Stimulated activated CD8-positive, alpha-beta memory T cell treated with anti-CD3 and anti-CD28 coated beads, Interleukin-2, amount 100 ng/mL, for 48 hours (primary cell): ENCODE measurements around the gene IL2RG.

Source experiments
- DNase-seq, 2 donors: peaks; one replicate each; pipeline ENCODE4 v3.0.0-alpha.2; 2020; ENCODE audit warnings: low read depth in 2 of 2

IL2RG gene

DNA sequence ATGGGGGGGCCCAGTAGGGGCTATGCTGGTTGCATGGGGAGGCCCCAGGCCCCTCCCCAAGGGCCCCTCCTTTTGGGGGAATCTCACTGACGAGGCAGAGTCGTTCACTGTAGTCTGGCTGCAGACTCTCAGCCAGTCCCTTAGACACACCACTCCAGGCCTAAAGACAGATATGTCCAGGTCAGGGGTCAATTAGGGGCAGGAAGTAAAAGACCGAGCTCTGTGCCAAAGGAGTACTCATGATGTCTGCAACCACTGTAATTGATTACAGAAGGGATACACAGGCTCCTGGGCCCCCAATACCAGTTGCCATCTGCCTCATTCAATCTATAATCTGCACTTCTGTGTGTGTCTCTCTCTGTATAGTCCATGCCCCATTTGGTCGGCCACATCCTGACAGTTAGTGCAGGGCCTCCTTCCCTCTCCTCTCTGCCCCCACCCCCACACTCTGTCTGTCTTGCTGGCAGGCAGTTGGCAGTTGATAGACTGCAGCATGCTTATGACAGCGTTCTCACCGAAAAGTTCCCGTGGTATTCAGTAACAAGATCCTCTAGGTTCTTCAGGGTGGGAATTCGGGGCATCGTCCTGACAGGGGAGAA is 3.5 kb downstream of the IL2RG start:
- no peak for DNase-seq

DNA sequence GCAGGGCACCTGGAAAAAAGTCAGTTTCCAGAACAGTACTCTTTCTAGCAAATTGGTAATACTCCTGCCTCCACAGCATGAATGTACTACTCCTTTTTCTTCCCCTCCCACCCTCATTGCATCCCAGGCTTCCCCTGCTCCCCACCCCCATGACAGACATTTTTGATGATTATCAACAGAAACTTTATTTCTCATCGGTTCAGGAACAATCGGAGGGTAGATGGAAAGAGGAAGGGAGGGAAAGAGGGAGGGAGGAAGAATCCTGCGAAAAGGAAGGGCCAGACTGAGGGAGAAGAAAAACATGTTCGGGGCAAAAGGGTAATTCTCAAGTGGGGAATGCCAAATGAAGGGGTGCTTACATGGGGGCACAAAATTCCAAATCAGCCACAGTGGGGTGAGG is 4.1 kb downstream of the IL2RG start:
- DNase-seq, result no peak

DNA sequence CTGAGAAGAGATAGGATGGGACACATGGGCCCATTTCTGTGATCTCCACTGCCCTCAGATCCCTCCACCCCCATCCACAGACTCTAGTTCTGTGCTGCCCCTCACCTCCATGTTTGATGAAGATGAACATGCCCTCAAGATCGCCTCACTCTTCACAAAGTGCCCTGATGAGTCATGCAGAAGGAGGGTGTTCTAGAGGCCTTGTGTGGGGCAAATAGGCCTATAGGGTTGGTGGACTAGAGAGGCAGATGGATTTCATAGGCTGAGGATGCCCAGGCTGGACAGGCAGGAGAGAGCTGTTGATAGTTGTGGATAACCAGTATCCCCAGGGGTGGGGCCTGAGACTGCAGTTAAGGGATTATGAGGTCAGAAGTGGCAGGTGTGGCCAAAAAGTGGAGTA is 5.0 kb downstream of the IL2RG start, which contains the start of gene CXorf65:
Gene CXorf65, minus strand, starts transcription at position 314 of the 400 bp plus-strand sequence. Its CDS starts 184 bp downstream, at position 130.
- no peak for DNase-seq

DNA sequence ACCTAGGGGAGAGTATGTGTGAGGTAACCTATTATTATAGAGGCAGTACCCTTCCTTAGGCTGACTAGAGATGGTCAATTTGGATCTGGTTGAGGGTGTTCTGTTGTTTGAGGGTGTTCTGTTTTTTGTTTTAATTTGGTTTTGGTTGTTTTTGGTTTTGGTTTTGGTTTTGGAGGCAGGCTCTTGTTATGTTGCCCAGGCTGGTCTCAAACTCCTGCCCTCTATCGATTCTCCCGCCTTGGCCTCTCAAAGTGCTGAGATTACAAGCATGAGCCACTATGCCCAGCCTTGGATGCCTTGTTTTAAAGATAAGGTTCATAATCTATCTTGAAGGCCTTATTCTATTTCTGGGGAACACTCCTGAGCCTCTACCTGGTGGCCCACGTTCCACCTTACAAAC is 5.7 kb downstream of the IL2RG start:
- no peak for DNase-seq

DNA sequence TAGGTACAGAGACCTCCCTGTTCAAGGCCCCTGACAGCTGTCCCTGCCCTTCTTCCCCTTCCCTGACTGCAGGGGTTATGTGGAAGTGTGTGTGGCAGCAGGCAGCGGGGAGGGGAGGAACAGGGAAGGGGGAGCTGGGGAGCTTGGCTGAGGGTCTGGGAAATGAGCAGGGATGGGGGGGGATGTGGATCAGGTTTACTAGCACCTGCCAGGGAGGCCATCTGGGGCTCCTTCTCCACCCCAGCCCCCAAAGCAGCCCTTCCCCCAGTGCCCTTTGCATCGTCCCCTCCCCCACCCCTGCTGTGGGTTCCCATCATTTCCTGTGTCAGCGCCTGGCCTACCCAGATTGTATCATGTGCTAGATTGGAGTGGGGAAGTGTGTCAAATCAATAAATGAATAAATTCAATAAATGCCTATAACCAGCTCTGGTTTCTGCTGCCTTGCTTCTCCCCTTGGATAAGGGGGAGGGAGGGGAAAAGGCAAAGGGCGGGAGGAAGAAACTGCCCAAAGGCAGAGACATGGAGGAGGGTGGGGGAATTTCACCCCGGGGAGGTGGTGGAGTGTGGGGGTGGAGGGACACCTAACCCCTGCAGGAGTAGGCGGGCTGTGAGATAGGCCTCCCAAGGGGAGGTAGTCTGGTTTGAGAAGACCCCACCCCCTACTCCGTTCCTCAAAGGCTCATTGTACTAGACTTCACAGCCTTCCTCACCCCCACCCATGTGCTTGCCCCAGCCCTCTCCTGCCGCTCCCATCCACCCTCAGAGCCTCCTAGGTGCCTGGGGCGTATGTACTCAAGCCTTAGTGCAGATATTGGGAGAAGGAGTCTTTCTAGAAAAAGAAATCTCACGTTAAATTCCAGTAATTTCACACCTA is 8.0 kb downstream of the IL2RG start:
- peak in 1 of 2 donors; percentile 50 for DNase-seq

DNA sequence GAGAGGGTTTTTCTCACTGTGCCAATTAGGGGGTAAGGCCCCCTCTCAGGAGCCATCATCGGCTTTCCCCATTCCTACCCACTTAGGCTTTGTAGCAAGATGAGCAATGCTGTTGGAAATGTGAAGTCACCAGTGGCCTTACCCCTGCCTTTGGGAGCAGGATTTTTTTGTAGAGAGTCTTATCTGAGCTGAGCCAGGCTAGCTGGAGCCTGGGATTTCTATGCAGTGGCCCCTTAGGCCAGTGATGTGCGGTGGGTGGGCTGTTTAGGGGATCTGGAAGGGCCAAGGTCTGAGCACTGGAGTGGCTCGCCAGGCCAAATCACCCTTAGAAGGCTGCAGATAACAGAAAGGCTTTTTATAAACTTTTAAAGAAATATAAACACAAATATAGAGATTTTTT is 9.1 kb downstream of the IL2RG start:
- DNase-seq, result no peak

DNA sequence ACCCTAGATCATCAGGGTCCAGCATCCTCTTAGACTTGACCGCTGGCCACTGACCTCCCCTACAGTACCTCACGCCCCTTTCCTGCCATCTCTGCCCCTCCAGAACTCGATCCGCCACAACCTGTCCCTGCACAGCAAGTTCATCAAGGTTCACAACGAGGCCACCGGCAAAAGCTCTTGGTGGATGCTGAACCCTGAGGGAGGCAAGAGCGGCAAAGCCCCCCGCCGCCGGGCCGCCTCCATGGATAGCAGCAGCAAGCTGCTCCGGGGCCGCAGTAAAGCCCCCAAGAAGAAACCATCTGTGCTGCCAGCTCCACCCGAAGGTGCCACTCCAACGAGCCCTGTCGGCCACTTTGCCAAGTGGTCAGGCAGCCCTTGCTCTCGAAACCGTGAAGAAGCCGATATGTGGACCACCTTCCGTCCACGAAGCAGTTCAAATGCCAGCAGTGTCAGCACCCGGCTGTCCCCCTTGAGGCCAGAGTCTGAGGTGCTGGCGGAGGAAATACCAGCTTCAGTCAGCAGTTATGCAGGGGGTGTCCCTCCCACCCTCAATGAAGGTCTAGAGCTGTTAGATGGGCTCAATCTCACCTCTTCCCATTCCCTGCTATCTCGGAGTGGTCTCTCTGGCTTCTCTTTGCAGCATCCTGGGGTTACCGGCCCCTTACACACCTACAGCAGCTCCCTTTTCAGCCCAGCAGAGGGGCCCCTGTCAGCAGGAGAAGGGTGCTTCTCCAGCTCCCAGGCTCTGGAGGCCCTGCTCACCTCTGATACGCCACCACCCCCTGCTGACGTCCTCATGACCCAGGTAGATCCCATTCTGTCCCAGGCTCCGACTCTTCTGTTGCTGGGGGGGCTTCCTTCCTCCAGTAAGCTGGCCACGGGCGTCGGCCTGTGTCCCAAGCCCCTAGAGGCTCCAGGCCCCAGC is 10.5 kb downstream of the IL2RG start:
- DNase-seq, result no peak

DNA sequence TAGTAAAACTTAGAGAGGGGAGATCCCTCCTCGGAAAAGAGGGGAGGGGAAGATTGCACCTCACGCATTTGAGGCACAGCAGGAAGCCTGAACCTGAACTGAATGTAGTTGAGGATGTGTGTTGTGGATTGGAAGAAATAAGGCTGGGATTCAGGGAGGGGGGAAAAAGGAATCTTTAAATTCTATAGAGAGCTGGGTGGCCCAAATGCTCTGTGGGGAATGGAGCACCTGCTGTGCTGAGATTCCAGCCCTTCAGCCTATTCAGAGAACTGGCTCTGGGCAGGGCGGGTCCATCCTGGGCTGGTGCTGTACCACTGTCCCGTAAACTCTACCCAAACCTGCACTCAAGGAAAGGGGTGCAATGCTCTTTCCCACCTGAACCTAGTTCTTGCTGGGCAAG is 11.6 kb downstream of the IL2RG start:
- no peak for DNase-seq

DNA sequence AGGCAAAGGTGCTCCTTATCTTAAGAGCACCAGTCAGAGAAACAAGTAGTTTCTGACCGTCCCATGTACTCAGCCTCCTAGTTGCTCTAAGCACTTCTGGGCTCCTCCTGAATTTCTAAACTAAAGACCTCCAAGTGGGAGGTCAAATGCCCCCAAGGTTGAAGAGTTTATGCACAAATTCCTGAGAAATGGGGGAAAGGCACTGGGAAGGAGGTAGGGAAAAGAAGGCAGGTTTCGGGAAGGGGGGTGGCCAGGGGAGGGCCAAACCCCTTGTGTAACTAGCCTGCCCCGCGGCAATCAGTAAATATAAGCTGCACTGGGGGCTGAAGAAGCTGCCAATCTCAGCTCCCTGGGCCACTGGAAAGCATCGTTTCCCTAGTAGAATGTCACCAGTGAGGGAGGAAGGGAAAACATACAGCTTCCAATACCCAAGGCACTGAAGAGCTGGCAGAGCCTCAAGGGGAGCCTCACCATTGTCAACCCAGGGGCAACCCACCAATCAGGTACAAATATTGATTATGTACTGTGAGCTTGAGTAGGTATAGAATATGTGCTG is 12.3 kb downstream of the IL2RG start:
- no peak for DNase-seq

DNA sequence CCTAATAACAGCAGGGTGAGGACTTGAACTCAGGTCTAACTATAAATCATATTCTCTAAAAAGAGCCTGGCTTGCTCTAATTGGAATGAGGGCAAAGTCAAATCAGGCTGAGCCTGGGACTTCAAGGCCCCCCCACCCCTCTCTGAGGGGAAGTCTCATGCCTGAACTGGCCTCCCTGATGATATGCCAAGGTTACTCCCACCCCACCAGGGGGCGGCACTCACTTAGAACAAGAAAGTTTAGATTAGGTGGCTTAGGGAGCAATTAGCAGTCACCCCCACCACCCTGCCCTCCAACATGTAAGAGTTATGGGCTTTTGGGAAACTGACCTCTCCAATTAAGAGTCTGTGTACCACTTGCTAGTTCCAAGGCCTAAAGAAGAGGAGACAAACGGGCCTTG is 13.1 kb downstream of the IL2RG start:
- peak; percentile 52 to 62 for DNase-seq

DNA sequence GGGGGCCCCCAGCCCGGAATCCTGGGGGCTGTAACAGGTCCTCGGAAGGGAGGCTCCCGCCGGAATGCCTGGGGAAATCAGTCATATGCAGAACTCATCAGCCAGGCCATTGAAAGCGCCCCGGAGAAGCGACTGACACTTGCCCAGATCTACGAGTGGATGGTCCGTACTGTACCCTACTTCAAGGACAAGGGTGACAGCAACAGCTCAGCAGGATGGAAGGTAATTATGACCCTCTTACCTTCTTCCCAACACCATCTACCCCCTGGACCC is 14.7 kb downstream of the IL2RG start:
- no peak for DNase-seq

DNA sequence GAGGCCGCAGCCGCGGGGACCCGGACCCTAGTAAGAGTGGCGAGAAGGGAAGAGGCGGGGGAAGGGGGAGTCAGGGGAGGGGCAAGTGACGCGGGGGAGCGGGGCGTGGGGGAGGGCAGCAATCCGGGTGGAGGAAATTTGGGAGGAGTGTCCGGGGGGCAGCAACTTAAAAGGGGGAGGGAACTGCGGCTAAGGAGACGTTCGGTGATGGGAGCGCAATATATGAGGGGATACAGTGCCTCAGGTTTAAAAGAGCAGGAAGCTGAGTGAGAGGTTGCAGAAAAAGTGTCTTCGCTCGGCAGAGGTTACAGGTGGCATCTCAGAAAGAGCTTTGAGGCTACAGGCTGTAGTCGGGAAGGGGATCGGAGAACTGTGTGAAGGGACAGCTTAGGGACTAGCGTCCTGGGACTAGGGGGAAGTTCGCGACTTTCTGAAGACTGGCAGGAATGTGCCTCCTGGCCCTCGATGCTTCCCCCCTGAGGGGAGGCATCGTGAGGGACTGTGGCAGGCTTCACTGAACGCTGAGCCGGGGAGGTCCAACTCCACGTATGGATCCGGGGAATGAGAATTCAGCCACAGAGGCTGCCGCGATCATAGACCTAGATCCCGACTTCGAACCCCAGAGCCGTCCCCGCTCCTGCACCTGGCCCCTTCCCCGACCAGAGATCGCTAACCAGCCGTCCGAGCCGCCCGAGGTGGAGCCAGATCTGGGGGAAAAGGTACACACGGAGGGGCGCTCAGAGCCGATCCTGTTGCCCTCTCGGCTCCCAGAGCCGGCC is 15.2 kb downstream of the IL2RG start:
- peak in 1 of 2 donors; percentile 33 for DNase-seq

DNA sequence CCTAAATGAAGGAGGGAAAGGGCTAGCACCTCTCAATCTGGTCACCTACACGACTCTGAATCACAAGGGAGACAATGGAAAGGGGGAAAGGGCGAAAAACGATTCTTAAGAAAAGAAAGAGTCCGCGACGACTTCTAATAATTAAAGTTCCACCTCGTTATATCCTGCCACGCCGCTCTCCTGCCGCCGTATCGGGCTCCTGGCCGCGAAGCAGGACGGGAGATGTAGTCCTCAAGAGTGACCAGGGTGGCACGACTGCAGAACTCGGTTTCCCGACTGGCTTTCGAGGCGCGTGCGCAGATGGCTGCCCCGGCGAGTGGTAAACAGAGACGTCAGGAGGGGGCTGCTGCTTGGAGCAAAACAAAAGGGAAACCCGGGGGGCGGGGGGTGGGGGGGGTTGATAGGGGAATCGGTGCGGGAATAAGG is 15.8 kb downstream of the IL2RG start, which contains the start of gene FOXO4:
Gene FOXO4, plus strand, starts transcription at position 297 of the 426 bp plus-strand sequence. CDS start 678 bp downstream, outside the sequence.
- peak; percentile 75 to 81 for DNase-seq

DNA sequence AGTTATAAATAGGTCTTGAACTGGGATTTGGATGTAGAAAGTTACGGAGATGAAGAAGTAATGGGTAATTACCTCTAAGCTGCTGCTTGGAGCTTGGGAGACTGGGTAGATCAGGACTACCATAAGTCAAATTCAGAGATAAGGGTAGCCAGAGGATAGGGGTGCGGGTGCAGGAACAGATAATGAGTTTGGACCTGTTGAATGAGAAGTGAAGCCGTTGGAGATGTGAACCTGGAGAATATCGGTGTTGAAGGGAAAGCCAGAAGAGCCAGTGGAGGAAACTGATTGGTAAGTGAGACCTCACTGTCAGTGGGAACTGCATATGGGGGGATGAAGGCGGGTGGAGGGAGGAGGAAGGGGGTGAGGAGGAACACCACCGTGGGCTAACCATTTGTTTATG is 16.3 kb downstream of the IL2RG start:
- no peak for DNase-seq

DNA sequence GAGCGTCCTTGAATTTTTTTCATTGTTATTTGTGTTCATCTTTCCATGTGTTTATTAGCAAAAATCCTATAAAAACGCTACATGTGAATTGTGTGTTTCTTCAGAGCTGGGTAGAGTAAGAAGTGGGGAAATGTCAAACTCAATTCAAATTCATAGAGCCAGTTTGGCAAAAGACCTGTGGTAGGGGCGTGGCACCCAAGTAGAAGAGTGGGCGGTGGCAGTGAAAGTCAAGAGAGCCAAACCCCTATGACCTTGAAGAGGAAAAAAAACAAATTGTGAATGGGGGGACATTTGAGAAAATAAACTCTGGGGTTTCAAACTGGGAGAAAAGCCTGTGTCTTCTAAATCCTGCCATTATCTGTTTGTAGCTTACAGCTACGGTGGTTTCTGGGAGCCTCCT is 20.1 kb downstream of the IL2RG start:
- DNase-seq, result no peak

DNA sequence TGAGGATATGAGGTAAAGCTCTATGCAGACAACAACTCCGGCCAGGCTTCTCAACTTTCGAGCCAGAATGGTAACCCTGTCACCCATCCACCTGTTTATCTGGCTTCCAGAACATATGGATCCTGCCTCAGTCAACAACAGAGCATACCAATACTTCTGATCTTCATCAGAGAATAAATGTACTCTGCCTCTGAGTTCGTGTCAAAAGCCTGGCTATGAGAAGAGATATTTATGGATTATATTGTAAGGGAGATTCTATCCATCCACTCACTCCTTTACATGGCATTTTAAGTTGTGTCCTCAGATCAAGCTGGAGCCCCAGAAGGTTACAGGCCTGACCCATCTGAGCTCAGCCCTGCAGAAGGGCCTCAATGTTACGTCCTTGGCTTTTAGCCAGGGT is 25.5 kb downstream of the IL2RG start:
- no peak for DNase-seq

DNA sequence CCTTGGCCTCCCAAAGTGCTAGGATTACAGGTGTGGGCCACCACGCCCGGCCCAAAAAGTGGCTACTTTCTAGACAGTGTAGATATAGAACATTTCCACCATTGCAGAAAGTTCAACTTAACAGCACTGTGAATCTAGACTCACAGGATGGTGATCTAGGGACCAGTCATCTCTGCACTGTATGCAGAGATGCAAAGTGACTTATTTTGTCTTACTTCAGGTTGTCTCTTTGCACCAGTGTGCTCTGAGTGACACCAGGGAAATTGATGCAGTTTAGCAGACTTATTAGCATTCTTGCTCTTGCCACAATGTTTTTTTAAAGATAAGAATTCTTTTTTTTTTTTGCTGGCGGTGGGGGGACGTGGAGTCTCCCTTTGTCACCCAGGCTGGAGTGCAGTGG is 28.6 kb downstream of the IL2RG start:
- no peak for DNase-seq

DNA sequence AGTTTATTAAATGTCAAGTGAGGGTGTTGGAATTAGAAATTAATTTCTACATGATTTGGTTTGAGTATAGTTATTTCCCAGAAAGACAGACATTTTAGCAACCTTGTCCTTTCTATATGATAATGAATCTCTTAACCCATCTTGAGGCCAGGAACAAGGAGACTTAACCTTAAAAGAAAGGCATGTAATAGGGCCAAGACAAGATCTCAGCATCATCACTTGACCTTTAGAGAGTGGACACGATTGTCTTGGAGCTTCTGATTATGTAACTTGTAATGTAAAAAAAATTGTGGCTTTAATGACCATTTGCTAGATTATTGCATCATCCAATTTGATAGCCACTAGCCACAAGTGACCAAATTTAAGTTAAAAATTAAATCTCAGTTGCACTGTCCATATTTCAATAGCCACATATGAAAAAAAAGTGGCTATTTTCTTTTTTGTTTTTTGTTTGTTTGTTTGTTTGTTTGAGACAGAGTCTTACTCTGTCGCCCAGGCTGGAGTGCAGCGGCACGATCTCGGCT is 29.2 kb downstream of the IL2RG start:
- no peak for DNase-seq

DNA sequence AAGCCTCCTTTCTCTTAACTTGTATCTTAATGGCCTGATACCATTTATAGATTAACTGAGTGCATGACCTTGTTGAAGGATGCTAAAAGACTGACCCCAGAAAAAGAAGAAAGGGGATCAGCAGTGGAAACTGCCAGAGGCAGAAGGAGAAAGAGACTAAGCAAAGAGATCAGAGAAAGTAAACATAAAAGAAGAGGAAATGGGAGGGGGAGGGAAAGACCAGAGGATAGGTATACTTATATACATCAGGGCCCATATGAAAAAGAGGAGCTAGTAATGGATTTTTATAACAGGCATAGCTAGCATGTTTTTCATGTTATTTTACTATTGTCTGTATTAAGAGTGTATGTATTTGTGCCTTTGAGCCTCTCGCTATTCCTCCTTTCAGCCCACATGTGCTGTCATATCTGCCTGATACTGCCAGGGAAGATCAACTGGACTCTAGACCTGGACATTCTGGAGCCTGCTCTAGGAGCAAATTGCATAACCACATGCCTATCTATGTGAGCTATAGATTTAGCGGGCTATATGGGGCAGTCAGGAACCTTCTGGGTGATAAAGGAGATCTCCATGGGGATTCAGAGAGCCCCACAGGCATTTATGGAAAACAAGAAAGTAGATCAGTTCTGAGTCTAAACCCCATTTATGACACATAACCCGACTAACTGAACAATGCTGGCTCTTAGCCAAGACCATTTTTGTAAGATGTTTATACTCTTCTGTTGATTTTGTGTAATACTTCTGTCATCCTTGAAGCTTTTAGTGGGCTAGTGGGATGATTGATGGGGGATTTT is 29.9 kb downstream of the IL2RG start:
- DNase-seq, result no peak

DNA sequence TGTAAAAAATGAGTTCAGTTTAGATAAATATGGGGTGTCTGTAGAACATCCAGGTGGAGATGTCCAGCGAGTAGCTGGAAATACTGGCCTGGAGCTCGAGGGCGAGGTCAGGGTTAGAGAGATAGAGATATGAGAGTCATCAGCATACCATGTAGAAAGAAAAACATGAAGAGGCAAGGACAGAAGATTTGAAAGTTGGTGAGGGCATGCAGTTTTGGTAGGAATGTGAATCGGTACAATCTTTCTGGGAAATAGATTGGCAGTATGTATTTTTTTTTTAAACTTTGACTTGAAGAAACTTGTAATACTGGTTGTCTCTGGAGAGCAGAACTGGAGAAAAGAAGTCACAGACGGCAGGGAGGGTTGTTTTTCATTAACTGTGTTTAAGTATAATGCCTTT is 40.8 kb downstream of the IL2RG start:
- no peak for DNase-seq
